NCI-H1417 (cell line): ENCODE measurements around the gene GDPD5.

Source experiments
- DNase-seq, 3 experiments: peaks; one replicate each; lab custom pipeline; 2025; lab: John Stamatoyannopoulos, UW

GDPD5 gene

DNA sequence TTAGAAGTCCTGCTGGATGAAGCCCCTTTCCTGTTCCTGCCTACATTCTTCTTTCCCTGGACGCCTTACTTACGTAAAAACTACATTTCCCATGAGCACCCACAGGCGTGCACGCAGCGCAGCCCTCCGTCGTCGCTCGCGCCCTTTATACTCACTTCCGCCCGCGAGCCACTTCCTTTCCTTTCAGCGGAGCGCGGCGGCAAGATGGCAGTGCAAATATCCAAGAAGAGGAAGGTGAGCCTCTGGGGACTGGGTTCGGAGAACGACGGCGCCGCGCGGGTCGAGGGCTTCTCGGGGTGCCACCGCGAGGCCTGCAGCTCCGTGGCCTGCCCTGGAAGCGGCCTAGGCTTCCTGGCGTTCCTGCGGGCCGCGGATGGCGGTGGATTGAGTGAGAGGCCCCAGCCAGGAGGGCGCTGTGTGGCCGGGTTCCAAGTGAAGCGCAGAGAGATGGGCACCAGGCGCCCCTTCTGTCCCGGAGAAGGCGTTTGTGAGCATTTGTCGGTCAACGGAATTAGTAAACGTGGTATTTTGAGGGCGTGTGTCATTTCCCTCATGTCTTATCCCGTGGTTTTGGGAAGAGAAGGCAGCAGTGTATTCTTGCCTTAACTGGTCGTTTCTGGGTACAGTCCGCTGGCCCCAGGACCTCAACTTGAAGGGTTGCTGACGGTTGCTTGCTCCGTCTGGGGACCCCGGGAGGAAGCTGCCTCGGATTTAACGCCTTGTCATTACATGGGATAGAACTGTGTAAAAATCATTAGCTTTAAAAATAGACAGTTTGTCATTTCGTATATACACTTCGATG, 126.2 kb downstream of the GDPD5 start, which contains the start of gene RPS3:
TSS of gene RPS3 (plus strand) at position 175 of the 802 bp plus-strand sequence. CDS start at position 205, 30 bp downstream.
- peak; percentile 90 to 97 (median 95) for DNase-seq

DNA sequence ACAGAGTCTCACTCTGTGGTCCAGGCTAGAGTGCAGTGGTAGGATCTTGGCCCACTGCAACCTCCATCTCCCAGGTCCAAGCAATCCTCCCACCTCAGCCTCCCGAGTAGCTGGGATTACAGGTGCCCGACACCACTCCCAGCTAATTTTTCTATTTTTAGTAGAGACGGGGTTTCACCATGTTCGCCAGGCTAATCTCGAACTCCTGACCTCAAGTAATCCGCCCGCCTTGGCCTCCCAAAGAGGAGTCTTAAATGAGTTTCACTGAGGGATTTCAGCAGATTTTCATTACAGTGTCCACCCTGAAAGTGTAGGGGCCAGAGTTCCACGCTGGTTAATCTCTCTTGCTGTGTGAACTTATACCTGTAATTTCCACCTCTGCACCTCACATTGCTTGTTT, 126.8 kb downstream of the GDPD5 start:
- no peak for DNase-seq

GRCh38 chr11:75394085-75394840, 131.5 kb downstream of the GDPD5 start:
- no peak for DNase-seq

DNA sequence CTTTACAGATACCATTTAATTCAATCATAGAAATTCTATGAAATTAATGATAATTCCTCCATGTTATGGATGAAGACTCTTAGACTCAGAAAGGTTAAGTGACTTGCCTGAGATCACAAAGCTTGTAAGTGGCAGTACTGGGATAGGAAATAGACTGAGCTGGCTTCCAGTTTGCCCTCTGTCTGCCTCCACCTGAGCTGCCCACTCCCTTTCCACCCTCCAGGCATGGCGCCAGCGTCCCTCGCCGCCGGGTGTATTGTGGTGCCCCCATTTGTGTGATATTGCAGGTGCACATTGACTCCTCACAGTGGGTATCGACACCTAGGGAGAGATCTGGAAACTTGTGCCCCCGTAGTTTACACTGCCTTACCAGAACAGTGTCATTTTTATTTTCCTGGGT, 135.8 kb downstream of the GDPD5 start:
- DNase-seq = no peak

GRCh38 chr11:75389276-75389605, 136.5 kb downstream of the GDPD5 start:
- DNase-seq = no peak

DNA sequence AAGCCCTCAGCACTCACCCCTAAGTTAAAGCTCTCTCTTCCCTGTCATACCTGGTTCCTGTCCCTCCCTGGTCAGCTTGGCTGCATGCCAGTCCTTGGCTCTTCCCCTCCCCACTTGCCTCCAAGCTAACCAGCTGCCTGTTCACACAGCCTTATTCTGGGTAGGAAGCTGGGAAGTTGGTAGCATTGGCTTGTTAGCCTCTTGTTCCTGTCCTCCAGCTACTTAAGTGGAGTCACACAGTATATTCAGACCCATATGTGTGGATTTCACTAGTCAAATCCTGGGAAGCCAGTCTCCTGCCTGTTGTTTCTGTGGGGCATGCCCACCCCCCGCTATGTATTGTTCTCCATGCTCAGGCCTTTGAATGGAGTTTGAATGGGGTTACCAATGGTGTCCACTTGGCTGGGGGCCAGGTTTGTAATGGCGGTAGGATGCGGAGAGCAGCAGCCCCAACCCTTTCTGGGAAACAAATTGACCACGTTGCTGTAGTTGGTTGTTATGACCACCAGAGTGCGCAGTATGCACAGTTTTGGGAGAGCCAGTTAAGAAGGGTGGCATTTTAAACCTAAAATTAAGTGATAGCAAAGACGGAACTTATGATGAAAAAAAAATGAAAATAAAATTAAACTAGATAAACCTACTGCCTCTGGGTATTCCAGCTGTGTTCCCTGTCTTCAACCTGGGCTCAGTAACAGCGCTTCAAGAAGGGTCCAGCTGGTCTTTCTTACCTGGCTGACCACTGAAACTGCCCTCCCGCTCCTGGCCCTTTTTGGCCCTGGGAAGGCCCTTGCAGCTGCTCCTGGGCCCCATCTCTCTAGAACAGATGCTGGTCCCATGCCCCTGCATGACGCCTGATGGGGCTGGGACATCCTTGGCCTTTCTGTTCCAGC, 137.1 kb downstream of the GDPD5 start:
- peak; percentile 85 to 95 (median 85) for DNase-seq

- no peak for DNase-seq
These were observed 137.9 kb downstream of the GDPD5 start for GRCh38 chr11:75387736-75388294.

- DNase-seq = peak in 2 of 3 experiments; percentile 12 to 34
These were observed 138.7 kb downstream of the GDPD5 start for GRCh38 chr11:75386942-75387630.
